ENCODE results near the gene SLC25A21. TPM values are rescaled to one million over a fixed set of nuclear protein-coding genes. Genes with fewer than 3 reads are reported as not detected.
"Not testable (repeated sequence)": the region's sequence is repeated elsewhere in the genome, so short reads cannot be mapped to it uniquely, and the experiment has no call there.

The SLC25A21 gene
- total RNA-seq, 1 donor: not detected

DNA sequence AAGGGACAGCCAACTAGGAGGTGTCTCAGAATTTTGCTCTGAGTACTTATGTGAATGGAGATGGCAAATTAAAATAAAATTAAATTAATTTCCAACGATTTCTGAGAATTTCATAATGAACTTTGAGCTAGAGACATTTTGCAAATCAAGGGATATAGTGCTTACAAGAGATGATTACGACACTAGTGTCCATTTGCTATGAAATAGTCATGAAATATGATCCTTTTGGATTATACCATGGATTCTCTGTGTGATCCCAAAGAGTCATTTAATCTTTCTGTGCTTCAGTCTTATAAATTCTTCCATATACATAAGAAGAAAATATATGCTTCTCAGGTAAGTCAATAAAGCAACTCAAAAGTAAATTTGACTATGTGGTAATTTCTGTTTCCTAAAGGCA lies 240.6 kb downstream of the SLC25A21 start:
- no peaks in the 10 kb centered on the region for H3K4me1 ChIP-seq (ENCODE audit: insufficient read depth, low read length)
- H3K27me3 ChIP-seq (ENCODE audit: insufficient read depth, low read length): no peaks in the 10 kb centered on the region
- H3K4me3 ChIP-seq (ENCODE audit: low read length): no peak overlapping the region
- H3K9me3 ChIP-seq (ENCODE audit: low read depth, low read length): no peaks in the 10 kb centered on the region

DNA sequence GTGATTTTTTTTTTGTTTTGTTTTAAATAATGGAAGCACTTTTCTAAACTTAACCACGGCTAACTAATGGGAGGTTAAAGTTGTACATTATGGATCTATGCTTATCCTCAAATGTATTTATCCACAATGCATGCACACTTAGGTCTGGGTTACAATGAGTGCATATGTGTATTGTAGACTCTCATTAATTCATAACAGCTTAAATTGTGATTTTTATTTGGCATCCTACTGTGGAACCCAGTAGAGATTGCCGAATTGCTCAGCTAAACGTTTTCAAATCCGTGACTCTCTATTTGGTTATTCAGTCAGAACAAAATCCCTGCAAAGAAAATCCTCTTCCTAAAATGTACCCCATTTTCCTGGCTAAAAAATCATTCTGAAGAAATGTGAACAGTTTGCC lies 244.0 kb downstream of the SLC25A21 start:
- H3K4me3 ChIP-seq (ENCODE audit: low read length): no peak overlapping the region
- H3K9me3 ChIP-seq (ENCODE audit: low read depth, low read length): no peaks in the 10 kb centered on the region
- H3K27me3 ChIP-seq (ENCODE audit: insufficient read depth, low read length): no peaks in the 10 kb centered on the region
- no peaks in the 10 kb centered on the region for H3K4me1 ChIP-seq (ENCODE audit: insufficient read depth, low read length)

GRCh38 chr14:36925094-36925493 lies 247.3 kb downstream of the SLC25A21 start:
- Histone ChIP-seq H3K4me3 (ENCODE audit: low read length) (no peak overlapping the region), H3K9me3 (ENCODE audit: low read depth, low read length) (no peaks in the 10 kb centered on the region), H3K27me3 (ENCODE audit: insufficient read depth, low read length) (no peaks in the 10 kb centered on the region), H3K4me1 (ENCODE audit: insufficient read depth, low read length) (no peaks in the 10 kb centered on the region)

DNA sequence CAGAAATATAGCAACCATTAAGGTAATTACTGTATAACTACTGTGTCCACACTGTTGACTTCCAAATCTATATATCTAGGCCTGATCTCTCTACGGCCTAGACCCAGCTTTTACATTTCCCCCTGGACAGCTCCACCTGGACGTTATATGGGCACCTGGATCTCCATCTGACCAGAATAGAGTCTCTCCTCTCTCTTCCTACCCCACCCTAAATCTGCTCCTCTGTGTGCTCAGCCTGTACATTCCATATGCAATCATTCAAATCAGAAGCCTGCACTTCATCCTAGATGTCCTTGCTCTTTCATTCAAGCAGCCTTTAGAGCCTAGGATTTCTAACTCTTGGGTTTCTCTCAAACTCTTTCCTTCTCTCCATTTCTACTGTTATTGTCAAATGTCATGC lies 255.7 kb downstream of the SLC25A21 start:
- H3K4me3 ChIP-seq (ENCODE audit: low read length): no peak overlapping the region
- H3K27me3 ChIP-seq (ENCODE audit: insufficient read depth, low read length): no peaks in the 10 kb centered on the region
- H3K4me1 ChIP-seq (ENCODE audit: insufficient read depth, low read length): no peaks in the 10 kb centered on the region
- no peaks in the 10 kb centered on the region for H3K9me3 ChIP-seq (ENCODE audit: low read depth, low read length)

GRCh38 chr14:36915081-36915480 lies 257.3 kb downstream of the SLC25A21 start:
- H3K9me3 ChIP-seq (ENCODE audit: low read depth, low read length): no peaks in the 10 kb centered on the region
- H3K4me3 ChIP-seq (ENCODE audit: low read length): no peak overlapping the region
- H3K27me3 ChIP-seq (ENCODE audit: insufficient read depth, low read length): no peaks in the 10 kb centered on the region
- no peaks in the 10 kb centered on the region for H3K4me1 ChIP-seq (ENCODE audit: insufficient read depth, low read length)

- no peak overlapping the region for H3K4me3 ChIP-seq (ENCODE audit: low read length)
- no peaks in the 10 kb centered on the region for H3K9me3 ChIP-seq (ENCODE audit: low read depth, low read length)
- no peaks in the 10 kb centered on the region for H3K27me3 ChIP-seq (ENCODE audit: insufficient read depth, low read length)
- no peaks in the 10 kb centered on the region for H3K4me1 ChIP-seq (ENCODE audit: insufficient read depth, low read length)
Observed at GRCh38 chr14:36910578-36910977, 261.8 kb downstream of the SLC25A21 start.

DNA sequence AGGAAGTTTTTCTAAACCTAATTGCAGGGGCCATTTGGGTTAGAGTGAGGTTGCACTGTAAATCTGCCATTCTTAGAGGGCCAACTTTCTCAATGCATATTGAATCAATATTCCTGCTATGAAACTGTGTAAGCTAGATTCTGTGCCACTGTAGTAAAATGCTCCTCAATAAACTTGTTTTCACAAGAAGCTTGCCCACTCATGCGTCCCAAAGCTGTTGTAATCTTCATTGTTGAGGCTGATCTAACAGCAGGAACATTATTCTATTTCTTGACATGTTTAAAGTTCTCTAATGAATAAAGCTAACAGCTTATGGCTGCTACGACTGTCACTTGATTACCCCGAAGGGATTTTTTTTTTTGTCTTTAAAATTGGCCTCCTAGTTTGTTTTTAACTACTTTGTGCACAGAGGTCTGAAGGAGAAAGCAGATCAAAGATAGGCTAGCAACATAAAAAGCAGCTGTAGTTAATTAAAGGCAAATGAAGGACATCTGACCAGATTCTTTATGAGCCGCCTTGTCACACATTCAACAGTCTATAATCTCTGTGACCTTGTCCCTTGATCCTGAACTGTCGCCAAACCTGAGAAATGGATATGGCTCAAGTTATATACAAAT lies 267.0 kb downstream of the SLC25A21 start:
- H3K9me3 ChIP-seq (ENCODE audit: low read depth, low read length): no peaks in the 10 kb centered on the region

GRCh38 chr14:36901861-36902260 lies 270.5 kb downstream of the SLC25A21 start:
- Histone ChIP-seq H3K9me3 (ENCODE audit: low read depth, low read length) (no peaks in the 10 kb centered on the region), H3K4me3 (ENCODE audit: low read length) (no peak overlapping the region), H3K27me3 (ENCODE audit: insufficient read depth, low read length) (no peaks in the 10 kb centered on the region), H3K4me1 (ENCODE audit: insufficient read depth, low read length) (no peaks in the 10 kb centered on the region)

More for the DNA sequence above, 267.0 kb downstream of the SLC25A21 start:
- Histone ChIP-seq H3K4me3 (ENCODE audit: low read length) (no peak overlapping the region), H3K27me3 (ENCODE audit: insufficient read depth, low read length) (no peaks in the 10 kb centered on the region), H3K4me1 (ENCODE audit: insufficient read depth, low read length) (no peaks in the 10 kb centered on the region)

- no peaks in the 10 kb centered on the region for H3K9me3 ChIP-seq (ENCODE audit: low read depth, low read length)
- H3K4me3 ChIP-seq (ENCODE audit: low read length): no peak overlapping the region
- H3K4me1 ChIP-seq (ENCODE audit: insufficient read depth, low read length): no peaks in the 10 kb centered on the region
- no peaks in the 10 kb centered on the region for H3K27me3 ChIP-seq (ENCODE audit: insufficient read depth, low read length)
Observed at GRCh38 chr14:36900846-36901245, 271.6 kb downstream of the SLC25A21 start.

DNA sequence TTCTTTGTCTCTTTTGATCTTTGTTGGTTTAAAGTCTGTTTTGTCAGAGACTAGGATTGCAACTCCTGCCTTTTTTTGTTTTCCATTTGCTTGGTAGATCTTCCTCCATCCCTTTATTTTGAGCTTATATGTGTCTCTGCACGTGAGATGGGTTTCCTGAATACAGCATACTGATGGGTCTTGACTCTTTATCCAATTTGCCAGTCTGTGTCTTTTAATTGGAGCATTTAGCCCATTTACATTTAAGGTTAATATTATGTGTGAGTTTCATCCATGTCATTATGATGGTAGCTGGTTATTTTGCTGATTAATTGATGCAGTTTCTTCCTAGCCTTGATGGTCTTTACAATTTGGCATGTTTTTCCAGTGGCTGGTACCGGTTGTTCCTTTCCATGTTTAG lies 276.1 kb downstream of the SLC25A21 start:
- H3K9me3 ChIP-seq (ENCODE audit: low read depth, low read length); H3K4me1 ChIP-seq (ENCODE audit: insufficient read depth, low read length); H3K4me3 ChIP-seq (ENCODE audit: low read length); H3K27me3 ChIP-seq (ENCODE audit: insufficient read depth, low read length): not testable (repeated sequence)

DNA sequence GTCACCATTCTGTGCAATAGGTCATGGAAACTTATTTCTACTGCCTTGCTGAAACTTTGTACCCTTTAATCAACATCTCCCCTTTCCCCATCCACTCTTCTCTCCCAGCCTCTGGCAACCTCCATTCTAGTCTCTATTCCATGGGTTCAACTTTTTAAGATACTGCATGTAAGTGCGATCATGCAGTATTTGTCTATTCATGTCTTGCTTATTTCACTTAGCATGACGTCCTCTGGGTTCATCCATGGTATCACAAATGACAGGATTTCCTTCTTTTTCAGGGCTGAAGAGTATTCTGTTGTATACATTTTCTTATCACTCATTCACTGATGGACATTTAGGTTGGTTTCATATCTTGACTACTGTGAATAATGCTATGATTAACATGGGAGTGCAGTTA lies 288.4 kb downstream of the SLC25A21 start:
- Histone ChIP-seq H3K4me1 (ENCODE audit: insufficient read depth, low read length) (no peaks in the 10 kb centered on the region), H3K27me3 (ENCODE audit: insufficient read depth, low read length) (no peaks in the 10 kb centered on the region), H3K4me3 (ENCODE audit: low read length) (no peak overlapping the region), H3K9me3 (ENCODE audit: low read depth, low read length) (no peaks in the 10 kb centered on the region)

DNA sequence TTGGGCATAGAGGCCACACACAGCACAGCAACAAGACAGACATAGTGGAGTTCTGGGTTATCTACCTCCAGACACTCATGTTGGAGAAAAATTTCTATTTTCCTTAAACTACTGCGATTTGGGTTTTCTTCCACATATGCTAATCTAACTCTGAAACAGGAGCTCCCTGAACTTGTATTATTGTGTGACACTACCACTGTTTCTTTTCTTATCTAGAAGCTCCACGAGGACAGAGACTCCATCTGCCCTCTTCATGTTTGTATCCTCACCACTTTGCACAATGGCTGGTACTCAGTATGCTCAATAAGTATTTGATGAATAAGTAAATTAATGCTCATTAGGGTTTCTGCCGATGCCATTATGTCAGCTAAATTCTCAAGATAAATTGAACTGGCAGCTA lies 292.1 kb downstream of the SLC25A21 start:
- H3K4me1 ChIP-seq (ENCODE audit: insufficient read depth, low read length): no peaks in the 10 kb centered on the region
- no peak overlapping the region for H3K4me3 ChIP-seq (ENCODE audit: low read length)
- no peaks in the 10 kb centered on the region for H3K27me3 ChIP-seq (ENCODE audit: insufficient read depth, low read length)
- no peaks in the 10 kb centered on the region for H3K9me3 ChIP-seq (ENCODE audit: low read depth, low read length)

- Histone ChIP-seq H3K9me3 (ENCODE audit: low read depth, low read length) (no peaks in the 10 kb centered on the region), H3K27me3 (ENCODE audit: insufficient read depth, low read length) (no peaks in the 10 kb centered on the region), H3K4me1 (ENCODE audit: insufficient read depth, low read length) (no peaks in the 10 kb centered on the region), H3K4me3 (ENCODE audit: low read length) (no peak overlapping the region)
Observed at GRCh38 chr14:36879558-36879957, 292.8 kb downstream of the SLC25A21 start.

- H3K4me3 ChIP-seq (ENCODE audit: low read length): no peak overlapping the region
- H3K27me3 ChIP-seq (ENCODE audit: insufficient read depth, low read length): no peaks in the 10 kb centered on the region
- no peaks in the 10 kb centered on the region for H3K4me1 ChIP-seq (ENCODE audit: insufficient read depth, low read length)
- no peaks in the 10 kb centered on the region for H3K9me3 ChIP-seq (ENCODE audit: low read depth, low read length)
Observed at GRCh38 chr14:36874396-36875138, 297.8 kb downstream of the SLC25A21 start.

DNA sequence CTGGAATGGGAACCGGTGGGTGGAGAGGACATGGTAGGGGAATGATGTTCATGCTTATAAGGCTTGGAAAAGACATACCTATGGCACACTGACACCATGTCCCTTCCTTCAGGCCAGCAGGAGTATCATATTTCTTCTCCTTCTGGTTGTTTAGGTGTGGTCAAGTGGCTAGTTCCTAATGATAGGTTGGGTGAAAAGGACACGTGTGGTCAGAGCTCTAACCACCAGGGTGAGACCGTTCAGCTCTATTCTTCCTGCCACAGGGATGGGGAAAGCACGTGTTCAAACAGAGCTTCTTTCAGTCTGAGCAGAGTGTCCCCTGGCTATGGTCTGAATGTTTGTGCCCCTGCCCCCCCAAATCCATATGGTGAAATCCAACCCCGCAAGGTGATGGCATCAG lies 301.6 kb downstream of the SLC25A21 start:
- no peaks in the 10 kb centered on the region for H3K9me3 ChIP-seq (ENCODE audit: low read depth, low read length)
- no peaks in the 10 kb centered on the region for H3K4me1 ChIP-seq (ENCODE audit: insufficient read depth, low read length)
- no peaks in the 10 kb centered on the region for H3K27me3 ChIP-seq (ENCODE audit: insufficient read depth, low read length)
- H3K4me3 ChIP-seq (ENCODE audit: low read length): no peak overlapping the region

- no peak overlapping the region for H3K4me3 ChIP-seq (ENCODE audit: low read length)
- no peaks in the 10 kb centered on the region for H3K9me3 ChIP-seq (ENCODE audit: low read depth, low read length)
- H3K27me3 ChIP-seq (ENCODE audit: insufficient read depth, low read length): no peaks in the 10 kb centered on the region
- H3K4me1 ChIP-seq (ENCODE audit: insufficient read depth, low read length): no peaks in the 10 kb centered on the region
Observed at GRCh38 chr14:36869125-36869524, 303.3 kb downstream of the SLC25A21 start.

Data from mononuclear cell (primary cell).